DOHH2 (cell line): ENCODE data around the gene RETREG1.

Experiments used
- CTCF ChIP-seq: fragments of 200-600 bp; sonication (generic); IDR thresholded peaks from one replicate; pipeline ENCODE4 v1.5.1; 2014; ENCODE audit warnings: antibody characterized with exemption, mild to moderate bottlenecking, low read depth, low read length; ENCODE audit not compliant: poor library complexity, severe bottlenecking
- EZH2phosphoT487 ChIP-seq: fragments of 200-600 bp; sonication (generic); IDR thresholded peaks from 2 replicates; pipeline ENCODE4 v1.6.1; 2017; ENCODE audit warnings: borderline replicate concordance, mild to moderate bottlenecking, antibody characterized with exemption, low read length, moderate library complexity, mixed read lengths

- no peak for TF ChIP-seq CTCF
- TF ChIP-seq EZH2phosphoT487: no peak
Observed at GRCh38 chr5:16504571-16504970, 112.2 kb downstream of the RETREG1 start.
